H1 (cell line): ENCODE measurements around the gene GNAO1. TPM values are rescaled to one million over a fixed set of nuclear protein-coding genes. Genes with fewer than 3 reads are reported as not detected.

ENCODE experiments used
- CTCF ChIA-PET: fragments of 300-600 bp; sonication (Branson Sonifier 250); formaldehyde crosslinking; loops from one replicate; lab custom pipeline; 2021; ENCODE audit not compliant: partially characterized antibody; lab: Charles Lee
- POLR2A ChIA-PET: fragments of 300-600 bp; sonication (Branson Sonifier 250); formaldehyde crosslinking; loops from one replicate; lab custom pipeline; 2021; ENCODE audit warnings: inconsistent platforms; ENCODE audit not compliant: partially characterized antibody; lab: Charles Lee
- DNase-seq, 2 experiments: peaks; one replicate each; pipeline versions ENCODE4 v3.0.0 to v3.0.0-alpha.2; 2010 to 2022; ENCODE audit warnings: low spot score in 2 of 2, low read depth in 1 of 2, mixed read lengths in 1 of 2
- FAIRE-seq: peaks from 2 replicates; lab custom pipeline; 2011; peaks lifted over from hg19 to GRCh38; lab: Jason Lieb, UNC
- H2AFZ ChIP-seq: 2 replicates; pipeline ENCODE4 v1.8.1; 2012; ENCODE audit warnings: low read length, inconsistent platforms
- H2AK5ac ChIP-seq: 2 replicates; pipeline ENCODE4 v1.6.1; 2013; ENCODE audit warnings: low read depth, low read length
- H2BK120ac ChIP-seq: replicated peaks from 2 replicates; pipeline ENCODE3; 2013; ENCODE audit warnings: low read depth, low read length, inconsistent platforms
- H2BK12ac ChIP-seq: 2 replicates; pipeline ENCODE4 v1.6.1; 2013; ENCODE audit warnings: low read depth, low read length
- H2BK15ac ChIP-seq: 2 replicates; pipeline ENCODE4 v1.6.1; 2013; ENCODE audit warnings: low read length
- H2BK20ac ChIP-seq: 2 replicates; pipeline ENCODE4 v1.6.1; 2013; ENCODE audit warnings: low read length
- H2BK5ac ChIP-seq: 2 replicates; pipeline ENCODE4 v1.6.1; 2013; ENCODE audit warnings: low read depth, low read length
- H3K14ac ChIP-seq: 2 replicates; pipeline ENCODE4 v1.6.1; 2013; ENCODE audit warnings: inconsistent platforms; ENCODE audit not compliant: insufficient read length
- H3K18ac ChIP-seq: 2 replicates; pipeline ENCODE4 v1.6.1; 2013; ENCODE audit warnings: low read length; ENCODE audit errors: extremely low read depth
- H3K23ac ChIP-seq: 2 replicates; pipeline ENCODE4 v1.6.1; 2013; ENCODE audit warnings: inconsistent platforms; ENCODE audit not compliant: insufficient read length
- H3K23me2 ChIP-seq: 2 replicates; pipeline ENCODE4 v1.6.1; 2013; ENCODE audit warnings: low read depth, low read length
- H3K27ac ChIP-seq: 2 replicates; pipeline ENCODE4 v1.6.1; 2011; ENCODE audit warnings: low read depth, low read length, inconsistent platforms
- H3K27me3 ChIP-seq, 4 experiments: replicated peaks in 1 of 4; 1 replicate in 1 of 4; 2 replicates in 3 of 4; pipeline versions ENCODE4 v1.6.1 to v1.8.1; 2011 to 2013; ENCODE audit warnings: low read length in 3 of 4, mild to moderate bottlenecking in 3 of 4, inconsistent platforms in 2 of 4, mixed read lengths in 2 of 4, moderate library complexity in 1 of 4; ENCODE audit not compliant: control insufficient read depth in 3 of 4, insufficient read depth in 3 of 4; ENCODE audit errors: extremely low read depth in 1 of 4
- H3K36me3 ChIP-seq, 4 experiments: 2 replicates each; pipeline versions ENCODE4 v1.6.1 to v1.8.1; 2011 to 2013; ENCODE audit warnings: mild to moderate bottlenecking in 4 of 4, low read length in 3 of 4, moderate library complexity in 2 of 4, control low read depth in 1 of 4, inconsistent platforms in 1 of 4; ENCODE audit not compliant: insufficient read depth in 4 of 4, control insufficient read depth in 2 of 4
- H3K4ac ChIP-seq: replicated peaks from 2 replicates; pipeline ENCODE3; 2013; ENCODE audit warnings: low read length, low read depth, mixed read lengths, inconsistent platforms; ENCODE audit not compliant: insufficient read length
- H3K4me1 ChIP-seq, 4 experiments: replicated peaks in 1 of 4; 1 replicate in 1 of 4; 2 replicates in 3 of 4; pipeline versions ENCODE4 v1.6.1 to v1.8.1; 2011 to 2013; ENCODE audit warnings: low read length in 3 of 4, inconsistent platforms in 2 of 4, mixed read lengths in 1 of 4; ENCODE audit not compliant: insufficient read depth in 4 of 4, control insufficient read depth in 3 of 4
- H3K4me2 ChIP-seq, 2 experiments: 2 replicates each; pipeline versions ENCODE4 v1.6.1 to v1.8.1; 2011 to 2013; ENCODE audit warnings: low read depth in 2 of 2, low read length in 2 of 2, control low read depth in 1 of 2, inconsistent platforms in 1 of 2, mild to moderate bottlenecking in 1 of 2; ENCODE audit not compliant: insufficient read depth in 1 of 2
- H3K4me3 ChIP-seq, 4 experiments: fragments of 200-600, 300-600 bp in 1 of 4; sonication (generic), shearing (Covaris generic), sonication (Bioruptor Twin) in 1 of 4; 2 replicates each; pipeline versions ENCODE4 v1.5.1 to v1.8.1; 2011 to 2016; ENCODE audit warnings: low read length in 4 of 4, low read depth in 3 of 4, control low read depth in 2 of 4, inconsistent platforms in 2 of 4, mild to moderate bottlenecking in 2 of 4, mixed read lengths in 1 of 4, moderate library complexity in 1 of 4; ENCODE audit not compliant: insufficient read depth in 2 of 4; ENCODE audit errors: extremely low read depth in 1 of 4
- H3K56ac ChIP-seq: replicated peaks from 2 replicates; pipeline ENCODE3; 2013; ENCODE audit warnings: low read depth, mild to moderate bottlenecking, mixed read lengths, low read length, inconsistent platforms; ENCODE audit not compliant: insufficient read length
- H3K79me1 ChIP-seq: 2 replicates; pipeline ENCODE4 v1.6.1; 2013; ENCODE audit warnings: low read depth, low read length, control low read depth
- H3K79me2 ChIP-seq, 2 experiments: 2 replicates each; pipeline versions ENCODE4 v1.6.1 to v1.8.1; 2012 to 2013; ENCODE audit warnings: low read length in 2 of 2, mild to moderate bottlenecking in 2 of 2, inconsistent platforms in 1 of 2; ENCODE audit not compliant: insufficient read depth in 2 of 2, control insufficient read depth in 1 of 2
- H3K9ac ChIP-seq, 4 experiments: replicated peaks in 1 of 4; 1 replicate in 1 of 4; 2 replicates in 3 of 4; pipeline versions ENCODE4 v1.6.1 to v1.8.1; 2011 to 2013; ENCODE audit warnings: low read depth in 3 of 4, low read length in 3 of 4, control low read depth in 2 of 4, mild to moderate bottlenecking in 2 of 4, moderate library complexity in 2 of 4, inconsistent platforms in 1 of 4; ENCODE audit errors: extremely low read depth in 1 of 4
- H3K9me3 ChIP-seq, 2 experiments: 2 replicates each; pipeline versions ENCODE4 v1.6.1 to v1.8.1; 2012 to 2013; ENCODE audit warnings: mild to moderate bottlenecking in 2 of 2, moderate library complexity in 2 of 2, control low read depth in 1 of 2, inconsistent platforms in 1 of 2, low read depth in 1 of 2, low read length in 1 of 2, mixed read lengths in 1 of 2; ENCODE audit not compliant: insufficient read depth in 2 of 2
- H4K20me1 ChIP-seq, 2 experiments: replicated peaks in 1 of 2; 2 replicates each; pipeline versions ENCODE3 to v1.8.1; 2011 to 2013; ENCODE audit warnings: inconsistent platforms in 2 of 2, low read length in 2 of 2, mild to moderate bottlenecking in 1 of 2; ENCODE audit not compliant: insufficient read depth in 2 of 2, control insufficient read depth in 1 of 2
- H4K5ac ChIP-seq: 2 replicates; pipeline ENCODE4 v1.6.1; 2013; ENCODE audit warnings: low read length, low read depth, mixed read lengths, inconsistent platforms; ENCODE audit not compliant: insufficient read length
- H4K8ac ChIP-seq: 2 replicates; pipeline ENCODE4 v1.8.0; 2013; ENCODE audit warnings: mild to moderate bottlenecking, moderate library complexity, low read length, inconsistent platforms; ENCODE audit not compliant: insufficient read depth; ENCODE audit errors: extremely low read depth
- H4K91ac ChIP-seq: replicated peaks from 2 replicates; pipeline ENCODE3; 2013; ENCODE audit warnings: low read length, mixed read lengths, inconsistent platforms; ENCODE audit not compliant: insufficient read length
- CBX5 ChIP-seq: fragments of 300-800, 300-1000 bp; sonication (generic); IDR thresholded peaks from 2 replicates; pipeline ENCODE4 v1.7.1; 2016; ENCODE audit warnings: antibody characterized with exemption, low read length, low read depth
- CEBPB ChIP-seq: IDR thresholded peaks from 2 replicates; pipeline ENCODE4 v1.6.1; 2012; ENCODE audit warnings: low read depth, low read length
- CHD1 ChIP-seq: IDR thresholded peaks from 2 replicates; pipeline ENCODE4 v1.6.1; 2012; ENCODE audit warnings: low read depth, low read length, improper control_type of control experiment
- FOSL1 ChIP-seq: IDR thresholded peaks from 2 replicates; pipeline ENCODE4 v1.6.1; 2011; ENCODE audit warnings: mild to moderate bottlenecking, low read depth, low read length, moderate library complexity; ENCODE audit not compliant: insufficient read depth
- JUN ChIP-seq: IDR thresholded peaks from 2 replicates; pipeline ENCODE4 v1.6.1; 2011; ENCODE audit warnings: low read depth, mild to moderate bottlenecking, improper control_type of control experiment, low read length
- KDM1A ChIP-seq: fragments of 200-600, 300-600 bp; sonication (generic); IDR thresholded peaks from 2 replicates; pipeline ENCODE4 v1.7.1; 2016; ENCODE audit warnings: mild to moderate bottlenecking, low read length, borderline replicate concordance
- RAD21 ChIP-seq, 2 experiments: IDR thresholded peaks in 1 of 2; conservative IDR thresholded peaks in 1 of 2; 2 replicates each; pipeline ENCODE4 v1.6.1; 2011; ENCODE audit warnings: low read depth in 2 of 2, low read length in 2 of 2, improper control_type of control experiment in 1 of 2, inconsistent platforms in 1 of 2, mild to moderate bottlenecking in 1 of 2, moderate library complexity in 1 of 2
- SP1 ChIP-seq: IDR thresholded peaks from 2 replicates; pipeline ENCODE4 v1.6.1; 2011; ENCODE audit warnings: low read depth, low read length
- polyA plus RNA-seq, 7 experiments: library from polyadenylated mRNA; depleted of rRNA in 3 of 7; stranded (reverse) in 5 of 7; unstranded in 2 of 7; fragments of >200 nt in 5 of 7; fragments of 200-250 nt in 2 of 7; gene quantifications; 1 replicate in 5 of 7; 2 replicates in 1 of 7; 4 replicates in 1 of 7; pipeline versions ENCODE4 v1.2.1 to v1.2.3, GENCODE V29; 2011 to 2013; ENCODE audit warnings: missing spikeins in 2 of 7, mixed read lengths in 2 of 7
- total RNA-seq: library from RNA; stranded (reverse); fragmentation: NEBNext Ultra II Directional; extraction: Animal tissue kit (Norgen Biotek cat#: 25700); gene quantifications from 2 replicates; pipeline ENCODE4 v1.2.1, GENCODE V29; 2021

Gene GNAO1
- total and polyA plus RNA-seq, 2 of the 8 experiments (the other 6 are each of a cell fraction or from before 2014, with no cell fraction given) = 6.7 to 34.4 TPM

- Histone ChIP-seq H3K27ac (no peak overlapping the region), H3K14ac (no peak overlapping the region), H3K56ac (no peak overlapping the region), H3K9ac (no peak overlapping the region), H3K36me3 (no peaks in the 10 kb centered on the region; a peak in 1 of 8 replicates), H4K8ac (no peak overlapping the region), H3K4me1 (peaks cover 2 to 9% (median 5%) of the 10 kb centered on the region in 4 experiments; a peak in 5 of 7 replicates), H4K5ac (no peak overlapping the region), H3K79me1 (no peaks in the 10 kb centered on the region), H3K4me2 (no peak overlapping the region), H2BK20ac (no peak overlapping the region), H3K9me3 (no peaks in the 10 kb centered on the region), H3K4me3 (no peak overlapping the region), H2BK15ac (no peak overlapping the region), H2BK12ac (no peak overlapping the region), H3K27me3 (no peaks in the 10 kb centered on the region; a peak in 1 of 7 replicates), H2BK120ac (no peak overlapping the region), H3K18ac (no peak overlapping the region), H3K23me2 (no peaks in the 10 kb centered on the region), H2AFZ (no peak overlapping the region), H2AK5ac (no peak overlapping the region), H4K20me1 (no peaks in the 10 kb centered on the region), H3K23ac (no peak overlapping the region), H3K4ac (no peak overlapping the region), H3K79me2 (no peaks in the 10 kb centered on the region), H2BK5ac (no peak overlapping the region), H4K91ac (no peak overlapping the region)
- TF ChIP-seq SP1 (no peak), JUN (no peak), KDM1A (no peak), CEBPB (no peak), FOSL1 (no peak), CHD1 (no peak), CBX5 (no peak), RAD21 (IDR thresholded peaks at IDR 0.05 in 1 of 2, conservative IDR thresholded peaks at IDR 0.05 in 1 of 2; ENCODE audit: low read depth in 2 of 2, low read length in 2 of 2) (no peak)
- ChIA-PET POLR2A (interaction anchor here (0.6 kb wide), 1 partner anchor 406 kb away, joined by 3 read pairs; no protein-coding TSS in a partner anchor), CTCF (no interaction called here)
- FAIRE-seq (no peak), DNase-seq (no peak)
Measured at GRCh38 chr16:56247808-56248207, 56.5 kb downstream of the GNAO1 start.
